LNCAP (cell line): Measurements from ENCODE around the gene SLC25A42.

Experiments used
- TF ChIP-seq, protein P1 (sequence below): fragments of 450-650 bp; IDR thresholded peaks from 2 replicates; pipeline ENCODE4 v1.5.1; 2017; ENCODE audit warnings: mild to moderate bottlenecking

SLC25A42 gene

DNA sequence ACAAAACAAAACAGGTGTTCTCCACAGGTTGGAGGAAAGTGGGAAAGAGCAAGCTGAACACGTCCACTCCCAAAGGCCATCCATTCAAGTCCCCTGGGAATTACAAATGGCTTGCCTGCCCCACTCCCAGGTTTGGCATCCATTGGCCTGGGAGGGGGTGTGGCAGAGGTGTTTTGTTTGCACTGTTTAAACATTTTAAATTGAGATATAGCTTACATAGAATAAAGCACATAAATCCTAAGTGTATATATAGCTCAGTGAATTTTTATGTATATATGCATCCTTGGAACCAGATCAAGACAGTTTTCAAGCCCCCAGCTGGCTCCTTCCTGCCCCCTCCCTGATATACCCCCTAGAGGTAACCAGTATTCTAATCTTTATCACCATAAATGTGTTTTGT lies 12.7 kb downstream of the SLC25A42 start:
- TF ChIP-seq, protein P1, sequence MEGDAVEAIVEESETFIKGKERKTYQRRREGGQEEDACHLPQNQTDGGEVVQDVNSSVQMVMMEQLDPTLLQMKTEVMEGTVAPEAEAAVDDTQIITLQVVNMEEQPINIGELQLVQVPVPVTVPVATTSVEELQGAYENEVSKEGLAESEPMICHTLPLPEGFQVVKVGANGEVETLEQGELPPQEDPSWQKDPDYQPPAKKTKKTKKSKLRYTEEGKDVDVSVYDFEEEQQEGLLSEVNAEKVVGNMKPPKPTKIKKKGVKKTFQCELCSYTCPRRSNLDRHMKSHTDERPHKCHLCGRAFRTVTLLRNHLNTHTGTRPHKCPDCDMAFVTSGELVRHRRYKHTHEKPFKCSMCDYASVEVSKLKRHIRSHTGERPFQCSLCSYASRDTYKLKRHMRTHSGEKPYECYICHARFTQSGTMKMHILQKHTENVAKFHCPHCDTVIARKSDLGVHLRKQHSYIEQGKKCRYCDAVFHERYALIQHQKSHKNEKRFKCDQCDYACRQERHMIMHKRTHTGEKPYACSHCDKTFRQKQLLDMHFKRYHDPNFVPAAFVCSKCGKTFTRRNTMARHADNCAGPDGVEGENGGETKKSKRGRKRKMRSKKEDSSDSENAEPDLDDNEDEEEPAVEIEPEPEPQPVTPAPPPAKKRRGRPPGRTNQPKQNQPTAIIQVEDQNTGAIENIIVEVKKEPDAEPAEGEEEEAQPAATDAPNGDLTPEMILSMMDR: no peak

DNA sequence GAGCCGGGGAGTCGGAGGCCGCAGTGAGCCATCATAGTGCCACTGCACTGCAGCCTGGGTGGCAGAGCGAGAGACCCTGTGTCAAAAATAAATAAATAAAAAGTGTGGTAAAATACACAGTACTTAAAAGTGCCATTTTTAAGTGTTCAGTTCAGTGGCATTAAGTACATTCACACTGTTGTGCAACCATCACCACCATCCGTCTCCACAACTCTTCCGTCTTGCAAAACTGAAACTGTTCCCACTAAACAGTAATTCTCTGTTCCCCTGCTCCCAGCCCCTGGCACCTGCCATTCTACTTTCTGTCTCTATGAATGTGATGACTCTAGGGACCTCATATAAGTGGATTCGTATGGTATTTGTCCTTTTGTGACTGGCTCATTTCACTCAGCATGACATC lies 13.3 kb downstream of the SLC25A42 start:
- TF ChIP-seq, protein P1: no peak

DNA sequence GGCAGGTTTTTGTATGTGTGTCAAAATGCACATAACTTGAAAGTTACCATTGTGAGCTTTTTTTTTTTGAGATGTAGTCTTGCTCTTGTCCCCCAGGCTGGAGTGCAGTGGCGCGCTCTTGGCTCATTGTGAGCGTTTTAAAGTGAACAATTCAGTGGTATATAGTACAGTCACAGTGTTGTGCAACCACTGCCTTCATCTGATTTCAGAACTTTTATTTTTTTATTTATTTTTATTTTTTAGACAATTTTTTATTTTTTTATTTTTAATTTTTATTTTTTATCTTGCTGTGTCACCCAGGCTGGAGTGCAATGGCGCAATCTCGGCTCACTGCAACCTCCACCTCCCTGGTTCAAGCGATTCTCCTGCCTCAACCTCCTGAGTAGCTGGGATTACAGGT lies 15.0 kb downstream of the SLC25A42 start:
- TF ChIP-seq, protein P1: no peak

DNA sequence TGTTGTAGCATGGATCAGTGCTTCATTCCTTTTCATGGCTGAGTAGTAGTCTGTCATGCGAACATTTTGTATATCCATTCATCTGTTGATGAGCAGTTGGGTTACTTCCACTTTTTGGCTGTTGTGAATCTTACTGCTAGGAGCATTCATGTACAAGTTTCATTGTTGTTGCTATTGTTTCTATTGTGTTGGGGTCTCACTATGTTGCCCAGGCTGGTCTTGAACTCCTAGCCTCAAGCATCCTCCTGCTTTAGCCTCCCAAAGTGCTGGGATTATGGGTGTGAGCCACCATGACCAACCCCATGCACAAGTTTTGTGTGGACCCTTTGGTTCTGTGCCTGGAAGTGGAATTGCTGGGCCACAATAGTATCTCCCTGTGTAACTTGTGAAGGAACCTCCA lies 15.8 kb downstream of the SLC25A42 start:
- TF ChIP-seq, protein P1: no peak

DNA sequence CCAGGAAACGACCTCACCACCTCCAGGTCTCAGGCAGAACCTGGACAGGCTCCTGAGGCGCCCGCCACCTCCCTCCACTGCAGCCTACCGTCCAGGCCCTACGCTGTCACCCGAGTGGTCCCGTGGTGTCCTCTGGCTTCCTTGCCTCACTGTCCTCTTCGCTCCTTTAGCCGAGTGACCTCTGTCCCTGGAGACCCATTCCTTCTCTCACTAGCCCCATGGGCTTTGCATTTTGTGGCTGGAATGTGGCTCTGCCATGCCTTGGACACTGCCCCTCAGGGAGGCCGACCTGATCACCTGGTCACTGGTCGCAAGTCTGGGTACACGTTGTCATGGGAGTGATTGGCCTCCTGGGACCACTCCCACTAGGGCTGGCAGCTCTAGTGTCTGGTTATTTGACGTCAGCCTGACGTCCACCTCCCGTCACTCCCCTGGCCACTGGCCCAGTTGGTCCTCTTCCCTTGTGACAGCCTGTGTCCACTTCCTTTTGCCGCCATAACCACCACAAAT lies 17.9 kb downstream of the SLC25A42 start:
- TF ChIP-seq, protein P1: no peak

DNA sequence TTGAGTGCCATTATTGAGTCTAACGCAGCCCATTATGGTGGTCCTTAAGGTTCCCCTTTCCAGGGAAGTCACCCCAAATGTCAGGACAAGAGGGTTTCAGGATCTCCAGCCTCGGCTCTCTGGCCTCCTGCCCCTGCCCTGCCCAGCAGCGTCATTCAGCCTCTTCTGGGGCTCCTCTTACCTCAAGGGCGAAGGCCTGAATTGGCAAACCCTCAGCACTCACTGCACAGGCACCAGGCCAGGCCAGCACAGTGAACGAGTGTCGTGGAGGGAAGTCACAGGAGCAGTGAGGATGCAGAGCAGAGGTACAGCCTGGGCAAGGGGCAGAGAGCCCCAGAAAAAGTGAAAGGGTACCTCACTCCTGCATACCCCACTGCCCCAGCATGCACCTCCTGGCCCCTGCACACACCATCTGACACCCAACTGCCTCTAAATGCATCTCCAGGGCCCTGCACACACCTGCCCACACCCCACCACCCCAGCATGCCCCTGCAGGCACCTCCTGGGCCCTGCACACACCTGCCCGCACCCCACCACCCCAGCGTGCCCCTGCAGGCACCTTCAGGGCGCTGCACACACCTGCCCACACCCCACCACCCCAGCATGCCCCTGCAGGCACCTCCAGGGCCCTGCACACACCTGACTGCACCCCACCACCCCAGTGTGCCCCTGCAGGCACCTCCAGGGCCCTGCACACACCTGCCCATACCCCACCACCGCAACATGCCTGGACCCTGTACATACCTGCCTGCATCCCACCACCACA lies 19.8 kb downstream of the SLC25A42 start:
- TF ChIP-seq, protein P1: no peak

DNA sequence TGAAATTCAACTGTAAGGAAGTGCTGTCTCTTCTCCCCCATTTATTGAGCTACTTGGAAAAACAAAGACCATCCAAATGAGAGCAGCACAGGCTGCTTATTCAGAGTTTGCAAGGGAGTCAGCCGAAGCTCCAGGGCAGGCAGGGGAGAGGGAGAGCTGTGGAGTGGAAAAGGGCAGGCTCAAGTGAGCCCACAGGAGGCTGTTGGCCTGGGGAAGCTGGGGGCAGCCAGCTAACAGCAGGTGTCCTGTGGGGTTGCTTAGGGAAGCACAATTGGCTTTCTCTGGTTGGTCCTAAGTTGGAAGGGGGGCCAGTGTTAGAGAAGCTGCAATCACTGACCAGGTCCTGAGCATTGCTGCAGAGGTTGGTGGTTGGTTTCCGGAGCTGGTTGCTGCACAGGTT lies 23.9 kb downstream of the SLC25A42 start:
- TF ChIP-seq, protein P1: no peak
